ENCODE data around the gene TNNT3.

GRCh38 chr11:1948389-1948788, 28.9 kb downstream of the TNNT3 start:
- no peak for TF ChIP-seq FOXA1 (IDR thresholded peaks at IDR 0.05)
- no peak for TF ChIP-seq FOXM1 (IDR thresholded peaks at IDR 0.05; ENCODE audit: borderline replicate concordance)
- no peak for TF ChIP-seq LEF1 (IDR thresholded peaks at IDR 0.05; ENCODE audit: borderline replicate concordance)
- TF ChIP-seq NFRKB (IDR thresholded peaks at IDR 0.05): no peak
- no peak for TF ChIP-seq TARDBP (IDR thresholded peaks at IDR 0.05)
- no peak for TF ChIP-seq ZNF384 (IDR thresholded peaks at IDR 0.05)
- TF ChIP-seq PKNOX1 (IDR thresholded peaks at IDR 0.05): no peak
- no peak for TF ChIP-seq ELF4 (IDR thresholded peaks at IDR 0.05)
- no peak for TF ChIP-seq BHLHE40 (IDR thresholded peaks at IDR 0.05; ENCODE audit: borderline replicate concordance)
- TF ChIP-seq SUZ12 (IDR thresholded peaks at IDR 0.05): no peak

Data from HEK293T (cell line).